ENCODE results near the gene TLK1.
"Not testable (repeated sequence)": the region's sequence is repeated elsewhere in the genome, so short reads cannot be mapped to it uniquely, and the experiment has no call there.

TLK1 gene

GRCh38 chr2:171173087-171173486 lies 12.4 kb upstream of the TLK1 start:
- no peak overlapping the region for H3K4me2 ChIP-seq
- no peaks in the 10 kb centered on the region for H3K4me1 ChIP-seq
- H3K36me3 ChIP-seq: no peaks in the 10 kb centered on the region
- no peak for TF ChIP-seq Cebpa-rat (IDR thresholded peaks at IDR 0.05)
- H4K20me1 ChIP-seq: no peaks in the 10 kb centered on the region
- no peak overlapping the region for H3K4me3 ChIP-seq
- no peaks in the 10 kb centered on the region for H3K9me3 ChIP-seq (replicated peaks in 1 of 11)
- H3K27me3 ChIP-seq: no peaks in the 10 kb centered on the region
- H3K27ac ChIP-seq: no peak overlapping the region
- no peak overlapping the region for H3K9ac ChIP-seq

DNA sequence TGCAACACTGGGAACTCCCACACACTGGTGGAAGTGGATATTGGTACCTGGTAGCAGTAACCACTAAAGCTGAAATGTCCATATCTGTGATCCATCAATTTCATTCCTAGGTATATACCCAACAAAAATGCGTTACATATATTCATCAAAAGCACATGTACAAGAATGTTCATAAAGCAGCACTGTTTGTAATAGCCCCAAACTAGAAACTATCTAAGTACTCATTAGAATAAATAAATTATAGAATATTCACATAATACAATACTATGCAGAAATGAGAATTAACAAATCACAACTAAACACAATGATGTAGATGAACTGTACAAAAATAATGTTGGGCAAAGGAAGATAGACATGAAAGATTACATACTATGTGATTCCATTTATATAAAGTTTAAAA lies 11.1 kb upstream of the TLK1 start:
- Histone ChIP-seq H3K27ac (no peak overlapping the region), H3K4me3 (no peak overlapping the region), H3K9ac (no peak overlapping the region), H3K36me3 (no peaks in the 10 kb centered on the region), H3K9me3 (replicated peaks in 1 of 11) (no peaks in the 10 kb centered on the region), H3K4me2 (no peak overlapping the region), H4K20me1 (no peaks in the 10 kb centered on the region), H3K4me1 (no peaks in the 10 kb centered on the region), H3K27me3 (no peaks in the 10 kb centered on the region)
- TF ChIP-seq Cebpa-rat (IDR thresholded peaks at IDR 0.05): no peak

DNA sequence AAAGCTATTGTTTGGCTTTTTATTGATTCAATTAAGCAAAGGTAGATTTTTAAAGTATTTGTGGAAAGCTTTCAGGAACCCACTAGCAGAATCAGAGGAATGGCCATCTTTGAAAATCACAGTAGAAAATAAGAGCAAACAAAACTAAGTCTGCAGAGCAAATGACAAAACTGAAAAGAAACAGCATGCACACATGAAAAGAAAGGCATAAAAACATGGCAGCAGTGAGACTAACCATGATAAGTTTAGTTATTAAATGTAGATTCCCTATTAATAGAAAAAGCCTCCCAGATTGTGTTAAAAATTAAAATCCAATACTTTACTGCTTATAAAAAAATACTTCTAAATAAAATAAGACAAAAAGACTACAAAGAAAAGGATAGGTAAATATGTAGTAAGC lies 9.1 kb upstream of the TLK1 start:
- H3K4me1 ChIP-seq: no peaks in the 10 kb centered on the region
- H3K9ac ChIP-seq: no peak overlapping the region
- no peaks in the 10 kb centered on the region for H3K27me3 ChIP-seq
- H4K20me1 ChIP-seq: no peaks in the 10 kb centered on the region
- H3K4me3 ChIP-seq: no peak overlapping the region
- H3K27ac ChIP-seq: no peak overlapping the region
- TF ChIP-seq Cebpa-rat (IDR thresholded peaks at IDR 0.05): no peak
- no peaks in the 10 kb centered on the region for H3K9me3 ChIP-seq (replicated peaks in 1 of 11)
- no peaks in the 10 kb centered on the region for H3K36me3 ChIP-seq
- H3K4me2 ChIP-seq: no peak overlapping the region

DNA sequence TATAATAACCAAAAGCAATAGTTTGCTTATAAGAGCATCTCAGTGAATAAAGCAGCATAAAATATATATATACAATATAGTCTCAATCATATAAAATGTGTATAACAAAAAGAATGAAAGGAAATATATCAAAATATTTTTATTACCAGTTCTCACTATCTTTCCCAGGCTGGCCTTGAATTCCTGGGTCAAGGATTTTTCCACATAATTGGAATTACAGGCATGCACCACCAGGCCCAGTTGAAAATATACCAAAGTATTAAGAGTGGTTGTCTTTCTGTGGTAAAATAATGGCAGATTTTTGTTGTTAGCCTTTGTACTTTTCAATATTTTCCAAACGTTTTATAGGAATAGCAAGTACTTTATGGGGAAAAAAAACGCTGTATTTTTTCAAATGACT lies 8.6 kb upstream of the TLK1 start:
- no peak overlapping the region for H3K27ac ChIP-seq
- no peaks in the 10 kb centered on the region for H3K27me3 ChIP-seq
- H3K36me3 ChIP-seq: no peaks in the 10 kb centered on the region
- TF ChIP-seq Cebpa-rat (IDR thresholded peaks at IDR 0.05): no peak
- no peaks in the 10 kb centered on the region for H4K20me1 ChIP-seq
- H3K9ac ChIP-seq: no peak overlapping the region
- H3K4me2 ChIP-seq: no peak overlapping the region
- H3K9me3 ChIP-seq (replicated peaks in 1 of 11): no peaks in the 10 kb centered on the region
- H3K4me3 ChIP-seq: no peak overlapping the region
- no peaks in the 10 kb centered on the region for H3K4me1 ChIP-seq

DNA sequence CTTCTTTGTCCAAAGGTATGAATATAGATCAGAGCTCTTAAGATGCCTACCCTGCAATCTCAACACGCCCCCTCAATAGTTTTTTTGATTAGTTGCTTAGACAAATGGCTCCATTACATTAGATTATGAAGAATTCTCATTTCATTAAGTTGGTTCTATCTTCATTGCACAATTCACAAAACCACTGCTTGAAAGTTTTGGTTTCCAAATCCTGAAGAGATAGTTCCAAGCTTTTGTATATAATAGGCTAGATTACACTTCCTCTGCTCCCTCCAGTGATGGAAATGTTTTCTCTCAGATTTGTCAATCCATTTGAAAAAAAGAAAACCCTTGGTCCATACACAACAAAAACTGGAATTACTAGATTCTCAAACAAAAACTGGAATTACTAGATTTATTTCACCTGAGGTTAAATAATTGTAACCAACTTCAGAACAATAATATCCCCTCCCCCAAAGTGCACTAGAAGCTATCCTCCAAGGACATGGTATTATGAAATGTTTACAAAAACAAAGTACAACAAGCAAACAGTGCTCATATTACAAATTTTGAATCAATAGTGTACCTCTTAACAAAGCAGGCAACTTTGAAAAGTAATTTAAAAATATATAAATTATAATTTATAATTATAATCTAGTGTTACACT lies 6.8 kb upstream of the TLK1 start:
- no peak overlapping the region for H3K9ac ChIP-seq
- TF ChIP-seq Cebpa-rat (IDR thresholded peaks at IDR 0.05): no peak
- H3K27me3 ChIP-seq: no peaks in the 10 kb centered on the region
- no peak overlapping the region for H3K27ac ChIP-seq
- peaks cover 8 to 14% (median 12%) of the 10 kb centered on the region in 10 experiments for H3K4me1 ChIP-seq
- no peak overlapping the region for H3K4me3 ChIP-seq
- no peaks in the 10 kb centered on the region for H3K9me3 ChIP-seq (replicated peaks in 1 of 11)
- no peaks in the 10 kb centered on the region for H4K20me1 ChIP-seq
- H3K4me2 ChIP-seq: no peak overlapping the region
- H3K36me3 ChIP-seq: no peaks in the 10 kb centered on the region

- Histone ChIP-seq H3K9ac (no peak overlapping the region), H3K36me3 (no peaks in the 10 kb centered on the region), H3K4me1 (peaks cover 17 to 23% (median 21%) of the 10 kb centered on the region in 10 experiments), H3K4me2 (no peak overlapping the region), H3K9me3 (replicated peaks in 1 of 11) (no peaks in the 10 kb centered on the region), H3K27me3 (no peaks in the 10 kb centered on the region), H4K20me1 (no peaks in the 10 kb centered on the region), H3K27ac (no peak overlapping the region), H3K4me3 (no peak overlapping the region)
- TF ChIP-seq Cebpa-rat (IDR thresholded peaks at IDR 0.05): no peak
Observed at GRCh38 chr2:171166328-171166983, 5.8 kb upstream of the TLK1 start.

DNA sequence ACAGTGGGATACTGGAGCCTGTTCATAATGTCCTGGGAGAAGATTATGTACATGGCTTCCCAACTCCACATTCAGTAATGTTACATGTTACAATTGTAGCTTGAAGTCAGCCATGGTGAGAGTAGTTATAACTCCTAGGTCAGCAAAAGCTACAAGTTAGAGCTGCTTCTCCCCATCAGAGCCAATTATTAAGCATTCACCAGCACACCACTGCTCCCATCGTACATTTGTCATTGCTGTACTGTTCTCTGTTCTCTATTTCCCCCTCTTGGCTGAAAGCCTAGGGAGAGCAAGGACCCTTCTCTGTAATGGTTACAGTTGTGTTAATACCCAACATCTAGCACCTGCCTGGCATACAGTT lies 5.3 kb upstream of the TLK1 start:
- H4K20me1 ChIP-seq: no peaks in the 10 kb centered on the region
- no peaks in the 10 kb centered on the region for H3K36me3 ChIP-seq
- TF ChIP-seq Cebpa-rat (IDR thresholded peaks at IDR 0.05): no peak
- H3K9me3 ChIP-seq (replicated peaks in 1 of 11): no peaks in the 10 kb centered on the region
- no peak overlapping the region for H3K27ac ChIP-seq
- H3K4me3 ChIP-seq: no peak overlapping the region
- no peak overlapping the region for H3K9ac ChIP-seq
- peaks cover 17 to 23% (median 21%) of the 10 kb centered on the region in 10 experiments for H3K4me1 ChIP-seq
- no peak overlapping the region for H3K4me2 ChIP-seq
- H3K27me3 ChIP-seq: no peaks in the 10 kb centered on the region

- peaks cover 1 to 16% (median 10%) of the 10 kb centered on the region in 11 experiments; a peak in 16 of 22 replicates for H4K20me1 ChIP-seq
- no peaks in the 10 kb centered on the region for H3K36me3 ChIP-seq
- no peak overlapping the region for H3K27ac ChIP-seq
- TF ChIP-seq Cebpa-rat (IDR thresholded peaks at IDR 0.05): no peak
- no peaks in the 10 kb centered on the region for H3K9me3 ChIP-seq (replicated peaks in 1 of 11)
- H3K27me3 ChIP-seq: no peaks in the 10 kb centered on the region
- H3K9ac ChIP-seq: no peak overlapping the region
- no peak overlapping the region for H3K4me3 ChIP-seq
- peaks cover 20 to 28% (median 25%) of the 10 kb centered on the region in 10 experiments for H3K4me1 ChIP-seq
- H3K4me2 ChIP-seq: peak overlapping the region in 10 of 11 experiments; percentile 2 to 89 (median 80); a peak in 12 of 22 replicates
Observed at GRCh38 chr2:171163261-171163660, 2.6 kb upstream of the TLK1 start.

- peak overlapping the region in 2 of 11 experiments; percentile 96; a peak in 2 of 22 replicates for H3K27ac ChIP-seq
- peak overlapping the region in 4 of 10 experiments; percentile 81 to 89 (median 86); a peak in 5 of 20 replicates for H3K4me3 ChIP-seq
- not testable (repeated sequence) for H3K36me3 ChIP-seq; H3K27me3 ChIP-seq; H3K9me3 ChIP-seq (replicated peaks in 1 of 11)
- peaks cover 6 to 22% (median 16%) of the 10 kb centered on the region in 11 experiments; a peak in 17 of 22 replicates for H4K20me1 ChIP-seq
- H3K4me1 ChIP-seq: peaks cover 25 to 34% (median 31%) of the 10 kb centered on the region in 10 experiments
- peak overlapping the region in 4 of 11 experiments; percentile 96 to 97 (median 96); a peak in 1 of 22 replicates for H3K9ac ChIP-seq
- peak overlapping the region; percentile 62 to 89 (median 81) for H3K4me2 ChIP-seq
Observed at GRCh38 chr2:171162522-171163197, 2.0 kb upstream of the TLK1 start.

All from BLaER1 treated with 17β-estradiol and CSF1 and Interleukin-3, amounts not matched to agents 10 nM and 100 nM (cell line).